GM18517 (cell line): Measurements from ENCODE around the gene TMEM121.

Experiments
- ATAC-seq: cut with Tn5 transposase; IDR thresholded peaks from one replicate; pipeline ENCODE4 v1.9.1; 2021; ENCODE audit warnings: mild to moderate bottlenecking, moderate library complexity; ENCODE audit not compliant: unreplicated experiment

Gene TMEM121

GRCh38 chr14:105525861-105526775 lies at the start of gene TMEM121:
TSS of gene TMEM121 (plus strand) at chr14:105526583. CDS start at chr14:105528835, 2,252 bp downstream.
- ATAC-seq: no peak

- ATAC-seq: no peak
These were observed 49.3 kb upstream of the TMEM121 start for GRCh38 chr14:105476831-105477659.

- ATAC-seq: no peak
These were observed 48.6 kb upstream of the TMEM121 start for GRCh38 chr14:105477660-105478397.

- ATAC-seq: no peak
These were observed 47.8 kb upstream of the TMEM121 start for GRCh38 chr14:105478398-105479251.

- ATAC-seq: no peak
These were observed 46.8 kb upstream of the TMEM121 start for GRCh38 chr14:105479431-105480158.

GRCh38 chr14:105480199-105480746 lies 46.1 kb upstream of the TMEM121 start:
- ATAC-seq: no peak

GRCh38 chr14:105480807-105481801 lies 45.3 kb upstream of the TMEM121 start:
- ATAC-seq: peak; percentile 51

- ATAC-seq: peak; percentile 63
These were observed 44.4 kb upstream of the TMEM121 start for GRCh38 chr14:105481886-105482457.

- no peak for ATAC-seq
These were observed 43.8 kb upstream of the TMEM121 start for GRCh38 chr14:105482486-105483110.

- ATAC-seq: no peak
These were observed 42.9 kb upstream of the TMEM121 start for GRCh38 chr14:105483300-105484068.

- ATAC-seq: no peak
These were observed 42.0 kb upstream of the TMEM121 start for GRCh38 chr14:105484069-105484996.

- ATAC-seq: no peak
These were observed 41.4 kb upstream of the TMEM121 start for GRCh38 chr14:105484997-105485393.

- ATAC-seq: no peak
These were observed 40.6 kb upstream of the TMEM121 start for GRCh38 chr14:105485739-105486162.

- ATAC-seq: no peak
These were observed 40.0 kb upstream of the TMEM121 start, which contains the start of gene CRIP1 for GRCh38 chr14:105486163-105486973. TSS of gene CRIP1 (plus strand) at chr14:105486886. CDS start at chr14:105487260, 374 bp downstream.
